Naive thymus-derived CD4-positive, alpha-beta T cell (primary cell): ENCODE results near the gene CFAP65. TPM values are rescaled to one million over a fixed set of nuclear protein-coding genes. Genes with fewer than 3 reads are reported as not detected.

Experiments used
- ATAC-seq: fragments of 150-1000 bp; cut with Tn5 transposase; 2 replicates; pipeline ENCODE4 v1.10.0; 2021; ENCODE audit warnings: mild to moderate bottlenecking, moderate library complexity
- CTCF ChIA-PET: fragments of 350-600 bp; sonication (Branson Sonifier 250); formaldehyde crosslinking; loops from one replicate; lab custom pipeline; 2021; ENCODE audit warnings: antibody characterized with exemption; lab: Charles Lee
- POLR2A ChIA-PET: fragments of 350-600 bp; sonication (Branson Sonifier 250); formaldehyde crosslinking; loops from one replicate; lab custom pipeline; 2021; ENCODE audit warnings: antibody characterized with exemption, inconsistent platforms; lab: Charles Lee
- DNase-seq, 9 donors: peaks; one replicate each; pipeline versions ENCODE4 v3.0.0 to v3.0.0-alpha.2; 2020 to 2022; ENCODE audit warnings: mixed read lengths in 1 of 9
- H3K27ac ChIP-seq: one replicate; pipeline ENCODE4 v1.7.0; 2013; ENCODE audit warnings: mild to moderate bottlenecking, low read depth, low read length, moderate library complexity
- H3K27me3 ChIP-seq, 2 donors: one replicate each; pipeline ENCODE4 v1.7.0; 2013; ENCODE audit warnings: low read length in 2 of 2, mild to moderate bottlenecking in 2 of 2, moderate library complexity in 2 of 2; ENCODE audit not compliant: control insufficient read depth in 2 of 2, insufficient read depth in 2 of 2
- H3K36me3 ChIP-seq, 3 experiments: 1 replicate in 2 of 3; 2 replicates in 1 of 3; pipeline ENCODE4 v1.7.0; 2013; ENCODE audit warnings: low read length in 3 of 3, mild to moderate bottlenecking in 3 of 3, moderate library complexity in 1 of 3; ENCODE audit not compliant: insufficient read depth in 3 of 3, control insufficient read depth in 2 of 3
- H3K4me1 ChIP-seq, 2 donors: one replicate each; pipeline ENCODE4 v1.7.0; 2013; ENCODE audit warnings: low read length in 2 of 2, mild to moderate bottlenecking in 2 of 2, moderate library complexity in 1 of 2; ENCODE audit not compliant: control insufficient read depth in 2 of 2, insufficient read depth in 2 of 2
- H3K4me3 ChIP-seq: 2 replicates; pipeline ENCODE4 v1.7.0; 2013; ENCODE audit warnings: mild to moderate bottlenecking, low read length
- H3K9me3 ChIP-seq, 3 experiments: 1 replicate in 2 of 3; 2 replicates in 1 of 3; pipeline ENCODE4 v1.7.0; 2013; ENCODE audit warnings: low read length in 3 of 3; ENCODE audit not compliant: control insufficient read depth in 2 of 3
- H3K27ac Mint-ChIP-seq, 9 donors: one replicate each; pipeline ENCODE4 v1.8.0; 2020 to 2022; ENCODE audit warnings: mixed read lengths in 9 of 9, mild to moderate bottlenecking in 8 of 9, moderate library complexity in 5 of 9, inconsistent platforms in 2 of 9
- H3K27me3 Mint-ChIP-seq, 5 donors: one replicate each; pipeline ENCODE4 v1.8.0; 2021 to 2022; ENCODE audit warnings: mixed read lengths in 5 of 5, mild to moderate bottlenecking in 1 of 5
- H3K36me3 Mint-ChIP-seq, 5 donors: one replicate each; pipeline ENCODE4 v1.8.0; 2020 to 2022; ENCODE audit warnings: mixed read lengths in 5 of 5, mild to moderate bottlenecking in 3 of 5, inconsistent platforms in 1 of 5
- H3K4me1 Mint-ChIP-seq, 7 donors: one replicate each; pipeline ENCODE4 v1.8.0; 2020 to 2022; ENCODE audit warnings: mixed read lengths in 7 of 7, mild to moderate bottlenecking in 3 of 7, inconsistent platforms in 1 of 7
- H3K4me3 Mint-ChIP-seq, 10 donors: one replicate each; pipeline ENCODE4 v1.8.0; 2020 to 2022; ENCODE audit warnings: mild to moderate bottlenecking in 10 of 10, mixed read lengths in 10 of 10, moderate library complexity in 6 of 10, inconsistent platforms in 2 of 10
- H3K9me3 Mint-ChIP-seq, 11 donors: one replicate each; pipeline ENCODE4 v1.8.0; 2020 to 2022; ENCODE audit warnings: mixed read lengths in 11 of 11, mild to moderate bottlenecking in 4 of 11, inconsistent platforms in 1 of 11, moderate library complexity in 1 of 11
- intact Hi-C, 2 donors: fragments of 100-400 bp; cut with micrococcal nuclease; formaldehyde crosslinking; loops; one replicate each; pipeline ENCODE4 v1.15.1; 2023
- polyA plus RNA-seq, 2 donors: library from polyadenylated mRNA; unstranded; fragments of 300-500 nt; fragmentation: Illumina TruSeq; gene quantifications; one replicate each; pipeline ENCODE4 v1.2.3, GENCODE V29; 2021
- total RNA-seq, 6 experiments: library from RNA in 5 of 6; stranded (reverse) in 5 of 6; gene quantifications; 1 replicate in 5 of 6; 2 replicates in 1 of 6; pipeline ENCODE4 v1.2.3 and lab custom pipeline; 2021 to 2026

The CFAP65 gene
- total and polyA plus RNA-seq, 7 experiments from 2014 or later: not detected

DNA sequence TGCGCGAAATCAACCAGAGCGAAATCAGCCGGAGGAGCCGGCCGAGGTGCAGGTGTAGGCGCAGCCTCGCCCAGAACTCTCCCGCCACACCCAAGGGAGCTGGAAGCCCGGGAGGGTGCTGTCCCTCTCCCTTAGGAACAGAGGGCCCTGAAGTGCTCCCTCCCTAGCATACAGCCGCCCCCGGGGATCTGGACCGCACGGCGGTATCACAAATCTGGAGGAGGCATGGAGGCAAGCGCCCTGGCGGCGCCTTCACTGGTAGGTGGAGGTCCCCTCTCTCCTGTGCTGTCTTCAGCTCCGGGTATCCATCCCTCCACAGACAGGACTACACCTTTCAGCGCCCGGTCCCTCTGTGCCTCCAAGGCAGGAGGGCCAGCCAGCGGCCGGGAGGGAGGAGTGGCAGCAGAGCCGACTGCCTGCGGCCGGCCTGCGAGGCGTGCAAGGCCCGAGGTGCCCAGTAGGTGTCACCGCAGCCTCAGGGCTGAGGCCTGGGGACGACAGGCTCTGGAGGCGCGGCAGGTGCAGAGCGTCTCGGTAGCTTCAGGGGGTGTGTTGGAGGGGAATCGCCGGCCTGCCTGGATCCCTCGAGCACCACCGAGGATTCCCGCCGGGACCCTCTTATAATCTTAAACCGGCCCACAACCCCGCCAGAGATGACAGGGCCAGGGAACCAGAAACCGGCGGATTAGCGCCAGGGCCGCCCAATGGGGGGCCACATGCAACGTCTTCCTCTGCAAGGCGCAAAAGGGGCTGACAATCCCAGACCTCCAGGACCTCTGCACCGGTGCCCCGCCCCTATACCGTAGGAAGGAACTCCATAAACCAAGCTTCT, 16.6 kb upstream of the CFAP65 start:
- Mint-ChIP-seq H3K4me3 (peak overlapping the region; percentile 40 to 82 (median 57)), H3K27me3 (peaks cover 50 to 75% (median 53%) of the 10 kb centered on the region in 5 donors), H3K4me1 (peaks cover 8 to 22% (median 16%) of the 10 kb centered on the region in 7 donors), H3K9me3 (no peaks in the 10 kb centered on the region), H3K27ac (no peak overlapping the region), H3K36me3 (peaks cover 0 to 5% (median 0%) of the 10 kb centered on the region in 5 donors)
- H3K36me3 ChIP-seq: no peaks in the 10 kb centered on the region
- peaks cover 15 to 16% of the 10 kb centered on the region in 2 donors for H3K27me3 ChIP-seq
- intact Hi-C loops: loop anchor here (1.0 to 5.0 kb wide), 9 partner anchors 29 to 294 kb away; no protein-coding TSS in a partner anchor
- H3K27ac ChIP-seq: no peak overlapping the region
- H3K4me3 ChIP-seq: peak overlapping the region; percentile 27
- ChIA-PET POLR2A (interaction anchor here (0.7 kb wide), 1 partner anchor 101 kb away, joined by 3 read pairs; no protein-coding TSS in a partner anchor), CTCF (interaction anchor here (0.6 to 4.9 kb wide), 13 partner anchors 10 to 242 kb away, joined by 3 to 43 read pairs (median 5); partner anchors contain the start of genes CFAP65 and PRKAG3)
- H3K9me3 ChIP-seq: no peaks in the 10 kb centered on the region
- DNase-seq: peak; percentile 45 to 82 (median 68)
- peaks cover 3 to 27% of the 10 kb centered on the region in 2 donors for H3K4me1 ChIP-seq
- ATAC-seq: peak; percentile 94

DNA sequence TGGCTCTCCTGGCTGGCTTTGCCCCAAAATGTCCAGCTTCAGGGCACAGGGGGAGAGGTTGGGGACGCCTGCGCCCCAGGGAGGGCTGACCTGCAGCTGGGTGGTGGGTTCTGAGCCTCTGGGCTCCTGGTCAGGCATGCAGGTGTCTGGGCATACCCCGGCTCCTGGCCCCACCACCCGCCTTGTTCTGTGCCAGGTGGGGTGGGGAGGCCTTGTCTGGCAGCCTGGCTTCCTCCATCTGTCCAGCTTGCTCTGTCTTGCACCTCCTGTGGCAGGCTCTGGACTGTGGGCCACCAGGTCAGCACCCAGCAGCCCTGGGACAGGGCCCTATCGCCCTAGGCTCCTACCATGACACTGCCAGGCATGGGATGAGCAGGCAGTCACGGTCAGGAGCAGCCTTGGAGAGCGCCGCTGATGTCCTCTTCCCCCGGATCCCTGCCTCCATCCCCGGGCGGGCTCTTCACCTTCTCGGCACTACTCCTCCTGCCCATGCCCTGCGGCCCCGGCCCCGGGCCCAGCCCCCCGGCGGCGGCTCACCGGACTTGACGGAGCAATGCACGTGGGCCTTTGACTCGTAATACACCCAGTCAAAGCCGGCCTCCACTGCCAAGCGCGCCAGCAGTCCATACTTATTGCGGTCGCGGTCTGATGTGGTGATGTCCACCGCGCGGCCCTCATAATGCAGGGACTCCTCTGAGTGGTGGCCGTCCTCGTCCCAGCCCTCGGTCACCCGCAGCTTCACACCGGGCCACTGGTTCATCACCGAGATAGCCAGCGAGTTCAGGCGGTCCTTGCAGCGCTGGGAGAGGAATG, 15.8 kb upstream of the CFAP65 start:
- Histone ChIP-seq H3K4me3 (no peak overlapping the region), H3K27me3 (peaks cover 14 to 15% of the 10 kb centered on the region in 2 donors), H3K4me1 (peaks cover 3 to 27% of the 10 kb centered on the region in 2 donors), H3K36me3 (no peaks in the 10 kb centered on the region), H3K9me3 (no peaks in the 10 kb centered on the region), H3K27ac (no peak overlapping the region)
- H3K27me3 Mint-ChIP-seq: peaks cover 46 to 67% (median 48%) of the 10 kb centered on the region in 5 donors
- H3K4me3 Mint-ChIP-seq: peak overlapping the region in 4 of 10 donors; percentile 42 to 82 (median 70)
- H3K27ac Mint-ChIP-seq: no peak overlapping the region
- POLR2A ChIA-PET: no interaction called here
- H3K36me3 Mint-ChIP-seq: peaks cover 0 to 5% (median 0%) of the 10 kb centered on the region in 5 donors
- DNase-seq (no peak), ATAC-seq (no peak)
- intact Hi-C loops: loop anchor here in 1 of 2 donors (5.0 kb wide), 3 partner anchors 45 to 75 kb away; no protein-coding TSS in a partner anchor
- CTCF ChIA-PET: interaction anchor here (0.7 to 4.9 kb wide), 7 partner anchors 9 to 101 kb away, joined by 3 to 43 read pairs (median 7); no protein-coding TSS in a partner anchor
- no peaks in the 10 kb centered on the region for H3K9me3 Mint-ChIP-seq
- H3K4me1 Mint-ChIP-seq: peaks cover 8 to 22% (median 16%) of the 10 kb centered on the region in 7 donors

DNA sequence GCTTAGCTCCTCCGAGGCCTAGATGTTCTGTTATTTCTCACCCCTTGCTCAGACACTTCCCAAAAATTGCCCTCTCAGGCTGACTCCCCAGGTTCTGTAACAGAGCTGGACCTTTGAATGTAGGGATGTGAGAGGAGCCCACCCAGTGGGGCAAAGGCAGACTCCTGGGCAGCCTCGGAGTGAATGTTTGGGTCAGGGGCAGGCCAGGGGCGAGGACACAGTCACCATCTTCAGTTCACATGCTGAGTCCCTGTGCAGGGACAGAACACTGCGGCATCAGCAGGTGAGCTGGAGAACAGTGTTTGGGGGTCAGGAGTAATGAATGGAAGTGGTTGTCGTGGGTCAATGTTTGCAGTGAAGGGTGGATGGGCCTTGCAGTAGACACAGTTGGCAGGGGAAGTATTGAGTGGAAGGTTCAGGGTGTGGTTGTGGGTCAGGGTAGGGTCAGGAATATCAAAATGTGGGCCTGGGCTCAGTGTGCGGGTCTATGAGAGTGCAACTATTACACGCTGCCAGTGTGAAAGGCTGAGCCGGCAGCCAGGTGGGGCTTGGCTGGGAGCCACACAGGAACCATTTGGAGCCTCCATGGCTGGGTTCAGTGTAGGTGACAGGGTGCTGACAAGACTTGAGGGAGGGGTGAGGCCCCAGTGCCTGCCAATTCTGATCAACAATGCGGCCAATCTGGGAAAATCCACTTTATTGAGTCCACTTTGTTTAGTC, 15.0 kb upstream of the CFAP65 start:
- ChIA-PET POLR2A (no interaction called here), CTCF (interaction anchor here (4.9 kb wide), 1 partner anchor 63 kb away, joined by 29 read pairs; no protein-coding TSS in a partner anchor)
- no peak overlapping the region for H3K27ac Mint-ChIP-seq
- no peaks in the 10 kb centered on the region for H3K36me3 ChIP-seq
- DNase-seq (no peak), ATAC-seq (no peak)
- peaks cover 3 to 27% of the 10 kb centered on the region in 2 donors for H3K4me1 ChIP-seq
- H3K9me3 ChIP-seq: no peaks in the 10 kb centered on the region
- H3K27me3 Mint-ChIP-seq: peaks cover 42 to 62% (median 44%) of the 10 kb centered on the region in 5 donors
- H3K27ac ChIP-seq: no peak overlapping the region
- peaks cover 7 to 20% (median 12%) of the 10 kb centered on the region in 7 donors for H3K4me1 Mint-ChIP-seq
- H3K36me3 Mint-ChIP-seq: peaks cover 0 to 5% (median 0%) of the 10 kb centered on the region in 5 donors
- peak overlapping the region in 3 of 10 donors; percentile 0 to 42 (median 9) for H3K4me3 Mint-ChIP-seq
- intact Hi-C loops: loop anchor here in 1 of 2 donors (5.0 kb wide), 3 partner anchors 46 to 74 kb away; no protein-coding TSS in a partner anchor
- no peaks in the 10 kb centered on the region for H3K9me3 Mint-ChIP-seq
- H3K4me3 ChIP-seq: no peak overlapping the region
- H3K27me3 ChIP-seq: peaks cover 7 to 15% of the 10 kb centered on the region in 2 donors

DNA sequence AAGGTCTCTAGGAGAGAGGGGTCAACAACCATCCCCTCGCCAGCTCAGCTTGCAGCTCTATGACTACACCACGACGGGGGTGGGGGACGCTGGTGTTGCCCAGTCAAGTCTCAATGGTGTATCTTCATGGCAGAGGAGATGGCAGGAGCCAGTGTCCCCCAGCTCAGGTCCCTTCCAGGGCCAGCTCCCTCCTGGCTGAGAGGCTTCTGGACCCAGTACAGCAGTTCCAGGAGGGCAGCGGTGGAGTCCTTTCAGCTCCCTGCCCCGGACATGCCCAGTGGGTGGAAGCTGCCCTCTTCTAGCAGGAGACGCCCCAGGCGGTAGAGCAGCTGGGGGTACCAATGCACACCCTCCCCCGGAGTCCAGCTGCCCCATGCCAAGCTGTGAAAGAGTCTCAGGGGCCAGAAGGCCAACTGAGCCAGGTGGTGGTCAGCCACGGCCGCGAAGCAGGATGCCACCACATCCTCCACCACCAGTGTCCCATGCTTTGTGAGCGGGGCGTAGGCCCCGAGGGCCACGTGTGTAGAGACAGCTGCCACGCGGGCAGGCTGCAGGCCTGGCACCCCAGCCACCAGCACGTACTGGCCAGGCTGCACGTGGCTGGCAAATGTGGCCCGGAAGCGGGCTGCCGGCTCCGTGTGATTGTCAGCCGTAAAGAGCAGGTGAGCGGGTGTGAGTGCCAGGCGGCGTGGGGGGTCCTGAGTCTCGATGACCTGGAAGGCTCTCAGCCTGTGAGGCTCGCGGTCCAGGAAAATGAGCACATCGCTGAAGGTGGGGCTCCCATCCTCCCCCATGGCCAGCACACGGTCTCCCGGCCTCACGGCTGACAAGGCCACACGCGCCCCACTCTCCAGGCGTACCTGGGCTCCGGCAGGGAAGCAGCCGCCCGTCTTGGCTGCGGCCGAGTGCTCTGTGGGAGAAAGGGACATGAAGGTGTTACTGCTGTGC, 13.9 kb upstream of the CFAP65 start:
- DNase-seq: no peak
- Histone ChIP-seq H3K4me1 (peaks cover 3 to 26% of the 10 kb centered on the region in 2 donors), H3K27me3 (peaks cover 7 to 12% of the 10 kb centered on the region in 2 donors), H3K4me3 (no peak overlapping the region), H3K36me3 (no peaks in the 10 kb centered on the region), H3K9me3 (no peaks in the 10 kb centered on the region), H3K27ac (no peak overlapping the region)
- peaks cover 0 to 2% (median 0%) of the 10 kb centered on the region in 11 donors for H3K9me3 Mint-ChIP-seq
- POLR2A ChIA-PET: no interaction called here
- intact Hi-C loops: loop anchor here in 1 of 2 donors (5.0 kb wide), 3 partner anchors 47 to 73 kb away; no protein-coding TSS in a partner anchor
- no peak for ATAC-seq
- peaks cover 0 to 5% (median 0%) of the 10 kb centered on the region in 5 donors for H3K36me3 Mint-ChIP-seq
- no peak overlapping the region for H3K4me3 Mint-ChIP-seq
- H3K27ac Mint-ChIP-seq: no peak overlapping the region
- peaks cover 7 to 20% (median 11%) of the 10 kb centered on the region in 7 donors for H3K4me1 Mint-ChIP-seq
- CTCF ChIA-PET: interaction anchor here (4.9 kb wide), 1 partner anchor 64 kb away, joined by 29 read pairs; no protein-coding TSS in a partner anchor
- H3K27me3 Mint-ChIP-seq: peaks cover 45 to 70% (median 51%) of the 10 kb centered on the region in 5 donors

DNA sequence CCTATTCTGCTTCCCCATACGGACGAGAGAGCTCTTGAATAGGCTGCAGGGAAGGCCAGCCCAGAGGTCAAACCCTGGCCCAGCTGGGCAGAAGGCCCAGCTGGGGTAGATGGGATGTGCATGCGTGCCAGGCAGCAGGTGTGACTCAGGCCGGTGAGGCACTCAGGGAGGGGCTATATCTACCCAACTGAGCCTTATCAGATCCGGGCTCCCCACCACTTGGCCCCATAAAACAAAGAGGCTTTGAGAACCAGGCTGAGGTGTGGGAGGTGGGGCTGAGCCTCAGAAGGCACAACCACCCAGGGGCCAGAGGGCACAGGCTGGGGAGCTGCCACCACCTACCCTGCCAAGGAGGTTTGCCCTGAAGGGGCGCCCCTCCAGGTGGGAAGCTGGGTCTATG, 8.0 kb upstream of the CFAP65 start:
- CTCF ChIA-PET: interaction anchor here (1.8 kb wide), 1 partner anchor 8 kb away, joined by 5 read pairs; no protein-coding TSS in a partner anchor

More for the DNA sequence above, 8.0 kb upstream of the CFAP65 start:
- H3K4me3 Mint-ChIP-seq: no peak overlapping the region
- peaks cover 0 to 4% of the 10 kb centered on the region in 2 donors for H3K27me3 ChIP-seq
- H3K4me1 ChIP-seq: no peaks in the 10 kb centered on the region
- H3K36me3 Mint-ChIP-seq: no peaks in the 10 kb centered on the region
- DNase-seq (no peak), ATAC-seq (no peak)
- H3K27me3 Mint-ChIP-seq: peaks cover 45 to 71% (median 67%) of the 10 kb centered on the region in 5 donors
- no peak overlapping the region for H3K4me3 ChIP-seq
- no peaks in the 10 kb centered on the region for H3K4me1 Mint-ChIP-seq
- peaks cover 0 to 4% (median 0%) of the 10 kb centered on the region in 11 donors for H3K9me3 Mint-ChIP-seq
- H3K27ac Mint-ChIP-seq: no peak overlapping the region
- H3K27ac ChIP-seq: no peak overlapping the region
- POLR2A ChIA-PET: no interaction called here
- no peaks in the 10 kb centered on the region for H3K36me3 ChIP-seq
- intact Hi-C loops: no loop called here
- no peaks in the 10 kb centered on the region for H3K9me3 ChIP-seq
